GM23248 (cell line): ENCODE results near the gene FNDC3B. TPM values are rescaled to one million over a fixed set of nuclear protein-coding genes. Genes with fewer than 3 reads are reported as not detected.

Experiments
- DNase-seq: peaks from one replicate; pipeline ENCODE4 v3.0.0-alpha.2; 2015
- H2AFZ ChIP-seq: fragments of 200-600 bp; sonication (generic); 2 replicates; pipeline ENCODE4 v1.6.1; 2016; ENCODE audit warnings: antibody characterized with exemption
- H3F3A ChIP-seq: fragments of 200-600 bp; sonication (generic); 2 replicates; pipeline ENCODE4 v1.6.1; 2016; ENCODE audit warnings: mild to moderate bottlenecking, antibody characterized with exemption, mixed run types; ENCODE audit not compliant: insufficient read depth
- H3K27ac ChIP-seq: fragments of 200-600 bp; sonication (generic); 2 replicates; pipeline ENCODE4 v1.5.1; 2016; ENCODE audit warnings: mild to moderate bottlenecking
- H3K27me3 ChIP-seq: fragments of 200-600 bp; sonication (generic); replicated peaks from 2 replicates; pipeline ENCODE4 v1.6.1; 2016; ENCODE audit warnings: mild to moderate bottlenecking; ENCODE audit not compliant: insufficient read depth
- H3K36me3 ChIP-seq: fragments of 200-600 bp; sonication (generic); 2 replicates; pipeline ENCODE4 v1.6.1; 2016; ENCODE audit warnings: low read depth, mild to moderate bottlenecking
- H3K4me1 ChIP-seq: fragments of 200-600 bp; sonication (generic); 2 replicates; pipeline ENCODE4 v1.6.1; 2016; ENCODE audit warnings: mild to moderate bottlenecking; ENCODE audit not compliant: insufficient read depth
- H3K4me2 ChIP-seq: fragments of 200-600 bp; sonication (generic); one replicate; pipeline ENCODE4 v1.6.1; 2016; ENCODE audit warnings: mild to moderate bottlenecking; ENCODE audit not compliant: unreplicated experiment
- H3K4me3 ChIP-seq: fragments of 200-600 bp; sonication (generic); 2 replicates; pipeline ENCODE4 v1.5.1; 2016; ENCODE audit warnings: mild to moderate bottlenecking
- H3K79me2 ChIP-seq: fragments of 200-600 bp; sonication (generic); 2 replicates; pipeline ENCODE4 v1.6.1; 2016; ENCODE audit warnings: mild to moderate bottlenecking; ENCODE audit not compliant: insufficient read depth
- H3K9ac ChIP-seq: fragments of 200-600 bp; sonication (generic); 2 replicates; pipeline ENCODE4 v1.6.1; 2016; ENCODE audit warnings: mild to moderate bottlenecking
- H3K9me2 ChIP-seq: fragments of 200-600 bp; sonication (generic); 2 replicates; pipeline ENCODE4 v1.6.1; 2016; ENCODE audit warnings: mixed run types, mild to moderate bottlenecking, moderate library complexity; ENCODE audit not compliant: insufficient read depth
- H3K9me3 ChIP-seq: fragments of 200-600 bp; sonication (generic); one replicate; pipeline ENCODE4 v1.6.1; 2017; ENCODE audit warnings: low read depth
- H4K20me1 ChIP-seq: fragments of 200-600 bp; sonication (generic); 2 replicates; pipeline ENCODE4 v1.6.0; 2016; ENCODE audit not compliant: insufficient read depth
- EZH2 ChIP-seq: fragments of 200-600 bp; sonication (generic); IDR thresholded peaks from 2 replicates; pipeline ENCODE4 v1.6.1; 2018; ENCODE audit warnings: antibody characterized with exemption, mild to moderate bottlenecking; ENCODE audit not compliant: insufficient read depth, poor library complexity, severe bottlenecking
- EZH2phosphoT487 ChIP-seq: fragments of 200-600 bp; sonication (generic); IDR thresholded peaks from 2 replicates; pipeline ENCODE4 v1.6.1; 2018; ENCODE audit warnings: antibody characterized with exemption, moderate library complexity, mild to moderate bottlenecking, low read depth; ENCODE audit not compliant: insufficient read depth
- WGBS, 2 experiments: methylation state at CpG; one replicate each; pipeline ENCODE4 v1.1.6; 2015 to 2017; ENCODE audit warnings: low lambda C conversion rate in 2 of 2, low coverage in 1 of 2; ENCODE audit errors: missing lambda C conversion rate in 2 of 2; 5-methylcytosine and 5-hydroxymethylcytosine counted together
- in situ Hi-C: fragments of 300-500 bp; cut with MboI; formaldehyde crosslinking; loops from 2 replicates; pipeline ENCODE4 v1.15.0; 2020
- polyA plus RNA-seq: library from polyadenylated mRNA; unstranded; fragments of >200 nt; fragmentation: Nextera tagmentation; extraction: Ambion mirVana; gene quantifications from 2 replicates; pipeline ENCODE4 v1.2.1, GENCODE V29; 2016
- total RNA-seq: library from RNA; depleted of rRNA; stranded (reverse); fragments of >200 nt; shearing (Covaris generic); gene quantifications from 2 replicates; pipeline ENCODE4 v1.2.3, GENCODE V29; 2014

FNDC3B gene
- total and polyA plus RNA-seq, 2 experiments from 2014 or later: 85.5 to 123 TPM

DNA sequence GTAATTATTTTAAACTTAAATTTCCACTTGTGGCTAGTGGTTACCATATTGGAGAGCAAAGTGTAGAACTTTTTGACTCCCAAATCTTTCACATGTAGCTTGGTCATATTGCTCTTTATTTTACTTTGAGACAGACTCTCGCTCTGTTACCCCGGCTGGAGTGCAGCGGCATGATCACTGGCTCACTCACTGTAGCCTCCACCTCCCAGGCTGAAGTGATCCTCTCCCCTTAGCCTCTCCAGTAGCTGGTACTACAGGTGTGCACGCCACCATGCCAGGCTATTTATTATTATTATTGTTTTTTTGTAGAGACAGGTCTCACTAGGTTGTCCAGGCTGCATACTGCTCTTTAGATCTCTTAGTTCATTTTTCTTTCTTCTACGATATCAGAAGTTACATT lies 3.9 kb downstream of the FNDC3B start:
- WGBS, 2 experiments: 89 to 91% methylated on average over 5 of the region's 5 CpGs
- Histone ChIP-seq H3K79me2 (peaks cover 98% of the 10 kb centered on the region), H3K9me3 (no peaks in the 10 kb centered on the region), H3F3A (peaks cover 38% of the 10 kb centered on the region), H3K27me3 (no peaks in the 10 kb centered on the region), H3K4me3 (peak overlapping the region; percentile 92), H3K4me2 (peak overlapping the region; percentile 87), H3K9ac (peak overlapping the region; percentile 15; the same call in 1 of the 2 replicates), H3K9me2 (no peaks in the 10 kb centered on the region), H4K20me1 (peaks cover 44% of the 10 kb centered on the region), H3K27ac (0 out of 2 replicates have a peak overlapping the region, but pooled peaks have one; percentile 10), H3K4me1 (peaks cover 60% of the 10 kb centered on the region), H3K36me3 (peaks cover 18% of the 10 kb centered on the region), H2AFZ (no peak overlapping the region)
- in situ Hi-C loops: no loop called here
- TF ChIP-seq EZH2 (no peak), EZH2phosphoT487 (no peak)
- DNase-seq: no peak

DNA sequence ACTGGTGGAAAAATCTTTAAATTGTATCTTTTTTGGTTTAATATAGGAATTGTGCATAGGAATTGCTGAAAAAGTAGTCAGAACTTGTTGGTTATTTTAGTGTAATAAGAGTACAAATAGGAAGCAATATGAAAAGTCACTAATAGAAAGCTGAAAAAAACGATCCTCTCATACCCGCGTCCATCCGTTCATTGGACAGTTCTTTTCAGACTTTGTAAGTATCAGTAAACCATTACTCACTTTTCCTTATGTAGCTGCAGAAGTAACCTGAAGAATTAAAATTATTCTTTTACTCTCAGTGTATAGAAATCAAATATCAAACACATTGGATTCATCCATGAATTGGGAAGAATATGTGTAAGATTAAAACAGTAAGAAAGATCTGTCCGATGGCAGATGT lies 4.4 kb downstream of the FNDC3B start:
- in situ Hi-C loops: no loop called here
- no peak overlapping the region for H3K27ac ChIP-seq

DNA sequence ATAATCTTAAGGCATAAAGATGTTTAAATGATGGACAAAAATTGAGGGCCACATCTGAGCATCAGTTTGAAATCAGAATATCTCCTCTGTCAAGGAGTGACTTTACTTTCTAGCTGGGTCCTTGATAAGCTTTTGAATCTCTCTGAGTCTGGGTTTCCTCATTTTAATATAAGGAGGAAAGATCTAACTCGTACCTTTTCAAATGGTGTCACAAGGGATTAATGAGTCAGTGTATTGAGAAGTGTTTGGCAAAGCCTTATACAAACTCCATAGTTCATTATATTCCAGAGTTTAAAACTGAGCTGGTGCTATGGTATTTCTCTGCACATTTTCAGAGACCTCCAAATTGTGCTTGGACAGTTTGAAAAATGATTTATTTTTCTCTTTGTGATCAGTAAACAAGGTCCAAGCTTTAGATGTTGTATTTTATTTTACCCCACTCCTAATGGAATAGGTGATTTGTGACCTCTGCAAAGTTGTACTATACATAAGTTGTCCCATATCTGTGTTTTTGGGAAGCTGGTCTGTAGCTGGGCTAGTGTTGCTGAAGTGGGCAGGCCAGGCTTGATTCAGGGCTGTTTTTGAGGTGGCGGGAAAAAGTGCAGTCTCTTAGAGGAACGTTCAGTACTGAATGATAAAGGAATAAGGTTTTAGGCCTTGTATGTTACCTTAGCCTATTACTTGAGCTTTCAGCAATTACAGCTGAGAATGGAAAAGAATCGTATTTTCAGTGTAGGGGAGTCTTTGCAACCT lies 5.6 kb downstream of the FNDC3B start:
- Histone ChIP-seq H3K9ac (peak overlapping the region; percentile 15; the same call in 1 of the 2 replicates), H3K4me2 (peak overlapping the region; percentile 87), H4K20me1 (peaks cover 60% of the 10 kb centered on the region), H3K36me3 (peaks cover 28% of the 10 kb centered on the region), H3K9me3 (no peaks in the 10 kb centered on the region), H3K4me3 (peak overlapping the region; percentile 92), H3K9me2 (no peaks in the 10 kb centered on the region), H3K27ac (0 out of 2 replicates have a peak overlapping the region, but pooled peaks have one; percentile 1), H3K27me3 (no peaks in the 10 kb centered on the region), H2AFZ (no peak overlapping the region), H3K79me2 (peaks cover 100% of the 10 kb centered on the region), H3K4me1 (peaks cover 52% of the 10 kb centered on the region), H3F3A (peaks cover 45% of the 10 kb centered on the region)
- DNase-seq: peak; percentile 33
- TF ChIP-seq EZH2 (no peak), EZH2phosphoT487 (no peak)
- 42 to 45% methylated on average over 4 of the region's 4 CpGs for WGBS, 2 experiments
- in situ Hi-C loops: no loop called here

More for the DNA sequence above, 4.4 kb downstream of the FNDC3B start:
- Histone ChIP-seq H3F3A (peaks cover 41% of the 10 kb centered on the region), H3K36me3 (peaks cover 24% of the 10 kb centered on the region), H3K27me3 (no peaks in the 10 kb centered on the region), H3K4me1 (peaks cover 56% of the 10 kb centered on the region), H3K9me2 (no peaks in the 10 kb centered on the region), H3K9ac (peak overlapping the region; percentile 15; the same call in 1 of the 2 replicates), H4K20me1 (peaks cover 49% of the 10 kb centered on the region), H3K79me2 (peaks cover 98% of the 10 kb centered on the region), H2AFZ (no peak overlapping the region), H3K4me3 (peak overlapping the region; percentile 92), H3K4me2 (peak overlapping the region; percentile 87), H3K9me3 (no peaks in the 10 kb centered on the region)
- peak; percentile 44 for DNase-seq
- WGBS, 2 experiments: 22 to 25% methylated on average over 5 of the region's 5 CpGs
- TF ChIP-seq EZH2: no peak
- TF ChIP-seq EZH2phosphoT487: no peak

DNA sequence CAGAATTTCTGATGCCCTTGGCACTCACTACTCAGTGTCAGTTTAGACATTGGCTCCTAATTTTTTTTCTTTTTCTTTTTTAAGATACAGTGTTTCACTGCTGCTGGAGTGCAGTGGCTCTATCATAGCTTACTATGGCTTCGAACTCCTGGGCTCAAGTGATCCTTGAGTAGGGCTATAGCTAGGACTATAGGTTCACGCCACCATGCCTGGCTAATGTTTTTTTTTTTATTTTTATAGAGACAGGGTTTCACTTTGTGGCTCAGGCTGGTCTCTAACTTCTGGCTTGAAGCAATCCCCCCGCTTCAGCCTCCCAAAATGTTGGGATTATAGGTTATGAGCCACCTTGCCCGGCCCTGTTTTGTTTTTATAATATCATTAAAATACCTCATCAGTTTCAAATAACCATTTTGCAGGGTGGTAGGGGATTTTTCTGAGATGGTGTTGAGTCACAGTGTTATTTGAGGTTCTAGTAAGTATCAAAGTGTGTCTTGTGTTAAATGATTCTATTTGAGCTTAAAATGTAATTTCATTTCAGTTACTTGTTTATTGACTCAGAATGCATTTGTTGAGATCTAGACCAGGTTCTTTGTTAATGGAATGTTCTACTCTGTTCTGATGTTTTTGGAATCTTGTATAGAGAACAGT lies 7.0 kb downstream of the FNDC3B start:
- H3K4me2 ChIP-seq: peak overlapping the region; percentile 87
- peaks cover 41% of the 10 kb centered on the region for H3F3A ChIP-seq
- H3K9ac ChIP-seq: 0 out of 2 replicates have a peak overlapping the region, but pooled peaks have one; percentile 0
- peaks cover 100% of the 10 kb centered on the region for H3K79me2 ChIP-seq
- H3K27ac ChIP-seq: peak overlapping the region; percentile 27
- in situ Hi-C loops: no loop called here
- peaks cover 52% of the 10 kb centered on the region for H3K4me1 ChIP-seq
- TF ChIP-seq EZH2phosphoT487 (no peak), EZH2 (no peak)
- no peaks in the 10 kb centered on the region for H3K9me3 ChIP-seq
- 52 to 55% methylated on average over 4 of the region's 4 CpGs for WGBS, 2 experiments
- H3K36me3 ChIP-seq: peaks cover 35% of the 10 kb centered on the region
- no peaks in the 10 kb centered on the region for H3K9me2 ChIP-seq
- peaks cover 64% of the 10 kb centered on the region for H4K20me1 ChIP-seq
- DNase-seq: peak; percentile 47
- no peaks in the 10 kb centered on the region for H3K27me3 ChIP-seq
- no peak overlapping the region for H2AFZ ChIP-seq
- peak overlapping the region; percentile 22; the same call in 1 of the 2 replicates for H3K4me3 ChIP-seq
